PC-9 (cell line): ENCODE data around the gene TFF2.

Source experiments
- EZH2 ChIP-seq: fragments of 200-600 bp; sonication (generic); IDR thresholded peaks from 2 replicates; pipeline ENCODE4 v1.8.0; 2017; ENCODE audit warnings: antibody characterized with exemption, low read depth
- TF ChIP-seq, protein P1 (sequence below): fragments of 200-600 bp; sonication (generic); conservative IDR thresholded peaks from 2 replicates; pipeline ENCODE4 v1.6.1; 2017; ENCODE audit warnings: mixed run types, antibody characterized with exemption, mild to moderate bottlenecking, moderate library complexity

DNA sequence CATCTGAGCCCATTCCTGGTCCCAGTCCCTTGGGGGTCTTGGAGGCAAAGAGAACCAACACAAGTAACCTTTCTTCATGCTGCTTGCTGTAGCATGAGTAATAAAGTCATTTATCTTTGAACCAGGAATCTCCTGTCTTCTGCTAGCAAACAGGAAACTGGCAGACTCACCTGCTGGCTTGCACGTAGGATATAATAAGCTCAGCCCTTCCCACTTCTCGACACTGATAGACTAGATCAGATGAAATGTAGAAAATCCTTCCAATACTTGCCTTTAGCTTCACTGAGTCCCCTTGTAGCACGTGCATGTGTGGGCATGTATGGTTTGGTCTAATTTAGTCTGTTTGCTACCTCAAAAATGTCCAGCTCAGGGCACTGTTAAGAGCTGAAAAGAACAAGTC lies 6.5 kb upstream of the TFF2 start:
- TF ChIP-seq, protein P1, sequence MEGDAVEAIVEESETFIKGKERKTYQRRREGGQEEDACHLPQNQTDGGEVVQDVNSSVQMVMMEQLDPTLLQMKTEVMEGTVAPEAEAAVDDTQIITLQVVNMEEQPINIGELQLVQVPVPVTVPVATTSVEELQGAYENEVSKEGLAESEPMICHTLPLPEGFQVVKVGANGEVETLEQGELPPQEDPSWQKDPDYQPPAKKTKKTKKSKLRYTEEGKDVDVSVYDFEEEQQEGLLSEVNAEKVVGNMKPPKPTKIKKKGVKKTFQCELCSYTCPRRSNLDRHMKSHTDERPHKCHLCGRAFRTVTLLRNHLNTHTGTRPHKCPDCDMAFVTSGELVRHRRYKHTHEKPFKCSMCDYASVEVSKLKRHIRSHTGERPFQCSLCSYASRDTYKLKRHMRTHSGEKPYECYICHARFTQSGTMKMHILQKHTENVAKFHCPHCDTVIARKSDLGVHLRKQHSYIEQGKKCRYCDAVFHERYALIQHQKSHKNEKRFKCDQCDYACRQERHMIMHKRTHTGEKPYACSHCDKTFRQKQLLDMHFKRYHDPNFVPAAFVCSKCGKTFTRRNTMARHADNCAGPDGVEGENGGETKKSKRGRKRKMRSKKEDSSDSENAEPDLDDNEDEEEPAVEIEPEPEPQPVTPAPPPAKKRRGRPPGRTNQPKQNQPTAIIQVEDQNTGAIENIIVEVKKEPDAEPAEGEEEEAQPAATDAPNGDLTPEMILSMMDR, result no peak
- TF ChIP-seq EZH2, result no peak
